Measurements from ENCODE around the gene C1orf21.
A peak's percentile ranks its signal among the peaks of the same experiment; 100 is the strongest.

C1orf21 gene

DNA sequence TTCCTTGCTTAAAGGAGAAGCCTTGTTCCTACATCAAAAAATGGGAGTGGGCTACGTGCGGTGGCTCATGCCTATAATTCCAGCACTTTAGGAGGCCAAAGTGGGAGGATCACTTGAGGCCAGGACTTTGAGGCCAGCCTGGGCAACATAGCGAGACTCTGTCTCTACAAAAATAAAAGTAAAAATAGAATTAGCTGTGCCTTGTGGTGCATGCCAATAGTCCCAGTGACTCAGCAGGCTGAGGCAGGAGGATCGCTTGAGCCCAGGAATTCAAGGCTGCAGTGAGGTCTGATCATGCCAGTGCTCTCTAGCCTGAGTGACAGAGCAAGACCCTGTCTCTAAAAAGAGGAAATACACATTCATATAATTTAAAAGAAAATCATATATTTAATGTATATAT, 127.1 kb downstream of the C1orf21 start:
- DNase-seq (ENCODE audit: low spot score) = no peak

GRCh38 chr1:184514447-184514846, 127.6 kb downstream of the C1orf21 start:
- DNase-seq (ENCODE audit: low spot score) = no peak

DNA sequence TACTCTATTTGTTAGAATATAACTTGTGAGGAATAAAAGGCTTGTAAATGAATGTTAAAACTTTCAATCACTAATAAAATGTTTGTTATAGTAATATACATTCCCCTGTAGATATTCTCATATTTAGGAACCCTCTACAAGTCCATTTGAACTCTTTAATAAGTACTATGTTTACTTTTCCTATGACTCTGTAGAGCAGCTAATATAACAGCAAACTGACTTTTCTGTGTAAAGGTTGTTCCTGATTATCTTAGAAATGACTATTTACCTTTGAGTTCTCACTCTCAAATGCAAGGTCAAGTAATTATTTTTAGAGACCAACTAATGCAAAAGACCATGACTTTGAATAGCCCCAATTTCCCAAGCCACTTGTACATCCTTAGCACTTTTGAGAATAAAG, 130.3 kb downstream of the C1orf21 start:
- DNase-seq (ENCODE audit: low spot score) = no peak

DNA sequence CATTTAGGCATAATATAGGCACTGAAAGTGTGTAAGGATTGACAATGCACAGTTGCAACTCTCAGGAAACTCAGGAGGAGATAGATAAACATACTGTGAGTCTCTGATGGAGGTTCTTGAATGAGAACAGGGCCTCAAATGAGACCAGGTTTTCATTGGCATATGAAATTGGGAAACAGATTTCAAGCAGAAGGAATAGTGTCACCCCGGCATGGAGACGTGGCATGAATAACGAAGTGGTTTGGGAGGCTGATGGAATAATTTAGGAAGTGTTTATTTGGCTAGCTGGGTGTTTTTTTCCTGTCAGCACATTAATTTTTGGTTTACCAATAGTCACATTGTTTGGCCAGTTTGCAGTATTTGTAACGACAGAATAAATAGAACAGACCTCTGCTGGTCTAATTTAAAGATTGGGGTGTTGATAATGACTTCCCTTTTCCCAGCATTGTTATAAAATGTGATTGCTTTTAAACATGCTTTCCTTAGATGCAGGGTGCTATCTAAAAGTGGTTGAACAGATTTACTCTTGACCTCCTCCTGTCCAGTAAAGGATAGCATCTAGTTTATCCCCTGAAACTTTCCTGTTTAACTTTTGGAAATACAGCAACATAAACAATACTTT, 132.0 kb downstream of the C1orf21 start:
- no peak for DNase-seq (ENCODE audit: low spot score)

DNA sequence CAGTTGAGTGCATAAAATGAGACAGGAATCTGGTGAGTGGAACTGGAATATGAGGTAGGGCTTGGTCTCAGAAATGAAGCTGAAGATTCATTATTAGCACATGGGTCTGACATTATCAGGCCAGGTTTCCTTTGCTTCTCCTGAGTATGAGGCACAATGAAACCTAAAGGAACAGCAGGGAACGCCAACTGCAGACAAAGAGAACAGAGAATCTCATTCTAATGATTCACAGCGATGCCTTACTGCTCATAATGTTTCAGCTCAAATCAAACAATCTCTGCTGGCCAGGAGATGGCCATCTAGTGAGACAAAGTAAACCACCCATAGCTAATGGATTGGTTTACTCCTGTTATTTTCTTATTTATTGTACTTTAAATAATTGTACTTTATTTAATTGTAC, 133.5 kb downstream of the C1orf21 start:
- no peak for DNase-seq (ENCODE audit: low spot score)

GRCh38 chr1:184524248-184524647, 137.4 kb downstream of the C1orf21 start:
- DNase-seq (ENCODE audit: low spot score) = no peak

DNA sequence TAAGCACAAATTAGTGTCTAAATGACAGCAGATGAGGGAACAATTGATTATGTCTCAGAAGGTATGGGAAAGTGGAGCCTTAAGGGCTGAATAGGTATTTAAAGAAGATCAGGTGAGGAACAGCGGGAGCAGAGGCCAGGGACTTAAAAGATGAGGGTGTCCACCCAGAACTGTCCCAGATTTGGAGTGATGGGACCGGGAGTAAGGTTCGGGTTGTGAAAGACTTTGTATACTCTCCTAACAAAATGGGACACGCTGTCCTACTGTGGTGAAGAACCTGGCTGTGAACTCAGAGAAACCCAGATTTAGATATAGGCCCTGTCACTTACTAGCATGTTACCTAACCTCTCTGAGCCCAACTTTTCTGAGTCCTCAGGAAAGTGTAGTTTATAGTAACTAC, 140.6 kb downstream of the C1orf21 start:
- no peak for DNase-seq (ENCODE audit: low spot score)

GRCh38 chr1:184530226-184530625, 143.4 kb downstream of the C1orf21 start:
- no peak for DNase-seq (ENCODE audit: low spot score)

DNA sequence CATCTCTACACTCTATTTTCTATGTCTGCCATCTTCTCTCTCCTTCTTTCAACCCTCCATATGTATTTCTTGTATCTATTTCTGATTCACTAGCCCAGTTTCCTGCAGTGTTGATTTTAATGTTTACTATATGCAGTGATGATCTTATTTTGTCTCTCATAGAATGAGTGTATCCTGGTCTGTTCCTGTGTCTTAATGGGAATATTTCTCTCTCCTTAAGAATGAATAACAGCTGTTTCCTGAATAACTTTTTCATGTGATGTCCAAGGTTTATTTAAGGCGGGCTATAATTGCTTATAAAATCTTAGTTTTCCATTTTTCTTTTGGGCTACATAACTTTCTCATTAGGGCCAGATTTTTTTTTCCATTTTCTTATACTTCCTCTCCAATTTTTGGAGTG, 144.5 kb downstream of the C1orf21 start:
- DNase-seq (ENCODE audit: low spot score) = no peak

- no peak for DNase-seq (ENCODE audit: low spot score)
These were observed 145.4 kb downstream of the C1orf21 start for GRCh38 chr1:184532199-184532598.

DNA sequence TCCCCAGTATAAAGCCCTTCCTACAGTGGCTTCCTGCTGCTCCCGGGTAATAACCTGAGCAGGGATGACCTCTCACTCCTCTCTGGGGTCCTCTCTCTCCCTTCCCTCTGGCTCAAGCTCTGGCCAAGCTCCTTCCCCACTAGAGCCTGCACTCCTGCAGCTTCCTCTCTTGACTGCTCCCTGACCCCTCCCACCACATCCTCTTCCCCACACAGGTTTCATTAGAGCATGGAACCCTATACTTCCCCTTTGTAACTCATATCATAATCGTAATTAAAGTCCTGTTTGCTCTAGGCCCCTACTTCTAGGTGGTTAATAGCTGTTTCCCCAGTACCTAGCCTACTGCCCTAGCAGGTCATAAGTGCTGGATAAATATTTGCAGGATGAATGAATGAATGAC, 146.2 kb downstream of the C1orf21 start:
- no peak for DNase-seq (ENCODE audit: low spot score)

GRCh38 chr1:184533915-184534314, 147.1 kb downstream of the C1orf21 start:
- peak; percentile 70 for DNase-seq (ENCODE audit: low spot score)

- DNase-seq (ENCODE audit: low spot score) = no peak
These were observed 147.9 kb downstream of the C1orf21 start for GRCh38 chr1:184534690-184535089.

GRCh38 chr1:184535191-184535970, 148.6 kb downstream of the C1orf21 start:
- DNase-seq (ENCODE audit: low spot score) = no peak

GRCh38 chr1:184536246-184536985, 149.6 kb downstream of the C1orf21 start:
- DNase-seq (ENCODE audit: low spot score) = no peak

- no peak for DNase-seq (ENCODE audit: low spot score)
These were observed 152.8 kb downstream of the C1orf21 start for GRCh38 chr1:184539580-184539979.

DNA sequence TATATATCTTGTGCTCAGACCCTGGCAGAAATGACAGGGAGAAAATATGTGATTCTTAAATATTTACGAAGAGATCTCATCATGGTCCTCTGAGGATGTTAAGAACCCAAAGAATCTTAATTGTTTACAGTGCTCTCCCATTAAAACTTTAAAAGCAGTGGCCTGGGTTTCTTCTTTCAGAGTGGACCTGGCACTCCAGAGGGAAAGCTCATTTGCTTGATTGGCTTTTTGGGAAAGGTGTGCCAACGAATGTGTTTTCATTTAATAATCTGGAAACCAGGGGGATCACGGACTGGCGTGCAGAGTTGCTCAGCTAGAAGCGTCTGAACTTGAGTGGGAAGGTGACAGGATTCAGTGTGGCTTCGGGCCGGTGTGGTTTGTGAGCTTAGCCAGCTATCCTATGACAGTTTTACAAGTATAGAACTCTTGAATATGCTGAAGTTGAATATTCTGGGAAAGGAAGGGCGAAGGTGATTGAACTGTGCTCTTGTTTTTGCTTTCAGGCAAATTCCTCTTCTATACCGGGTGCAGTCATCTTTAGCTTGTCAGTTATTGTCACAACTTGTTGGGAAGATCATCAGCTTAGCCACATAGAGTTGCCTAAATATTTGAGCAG, 154.8 kb downstream of the C1orf21 start:
- no peak for DNase-seq (ENCODE audit: low spot score)

DNA sequence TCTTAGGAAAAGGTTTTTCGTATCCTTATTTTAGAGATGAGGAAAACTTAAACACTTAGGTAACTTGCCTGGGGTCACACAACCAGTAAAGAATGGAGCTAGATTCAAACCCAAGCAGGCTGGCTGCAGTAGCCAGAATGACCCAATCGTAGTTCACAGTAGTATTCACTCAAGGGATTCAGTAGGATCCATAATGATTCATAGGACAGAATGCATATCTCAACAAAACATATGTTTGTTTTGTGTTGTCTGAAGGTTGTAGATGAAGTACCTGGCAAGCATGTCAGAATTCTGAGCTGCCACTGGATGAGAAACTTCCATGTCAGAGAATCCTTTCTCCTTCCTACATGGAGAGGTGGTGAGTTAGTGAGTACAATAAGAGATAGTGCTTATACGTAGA, 155.5 kb downstream of the C1orf21 start:
- no peak for DNase-seq (ENCODE audit: low spot score)

DNA sequence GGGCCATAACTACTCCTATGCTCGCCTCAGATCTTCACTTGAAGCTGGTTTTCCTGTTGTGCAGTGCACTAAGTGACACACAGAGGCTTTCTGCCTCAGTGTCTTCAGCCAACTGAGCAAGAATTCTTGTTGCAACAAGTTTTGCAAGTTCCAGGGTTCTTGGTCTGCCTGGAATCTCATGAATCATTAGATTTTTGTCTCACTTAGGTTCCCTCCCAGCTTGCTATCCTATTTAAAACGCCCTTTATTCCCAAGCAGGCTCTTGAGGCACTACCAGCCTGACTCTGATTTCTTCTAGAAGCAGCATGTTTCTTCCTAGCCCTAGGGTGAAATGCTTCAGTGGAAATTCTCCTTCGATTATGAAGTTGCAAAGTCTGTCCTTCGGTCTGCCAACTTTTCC, 158.8 kb downstream of the C1orf21 start:
- no peak for DNase-seq (ENCODE audit: low spot score)

GRCh38 chr1:184552446-184552845, 165.6 kb downstream of the C1orf21 start:
- DNase-seq (ENCODE audit: low spot score) = no peak

DNA sequence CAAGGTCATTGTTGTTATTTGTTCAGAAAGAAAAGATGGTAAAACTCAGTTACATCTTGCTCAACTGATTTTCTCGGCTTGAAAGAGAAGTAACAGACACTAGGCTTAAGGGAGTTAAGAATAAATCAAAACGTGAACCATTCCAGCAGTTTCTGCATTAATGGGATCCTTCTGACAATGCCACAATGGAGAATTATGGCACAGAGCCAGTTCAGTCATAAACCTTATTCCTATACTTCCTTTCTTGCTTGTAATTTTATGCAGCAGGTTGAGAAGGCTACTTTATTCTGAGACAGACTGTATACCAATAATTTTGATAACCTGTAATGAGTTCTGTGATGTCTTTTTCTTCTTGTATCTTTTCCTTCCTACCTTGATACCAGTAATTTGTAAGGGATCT, 167.0 kb downstream of the C1orf21 start:
- DNase-seq (ENCODE audit: low spot score) = no peak
